Right lobe of liver (tissue), 4 donors: ENCODE measurements around the gene ATCAY.
"Not testable (repeated sequence)": the region's sequence is repeated elsewhere in the genome, so short reads cannot be mapped to it uniquely, and the experiment has no call there.

Experiments
- CTCF ChIP-seq, 4 donors: fragments of 200-600 bp in 3 of 4; fragments of 450-650 bp in 1 of 4; IDR thresholded peaks; one replicate each; pipeline versions ENCODE4 v1.5.1 to v1.8.0; 2016 to 2022; ENCODE audit warnings: antibody characterized with exemption in 4 of 4, mild to moderate bottlenecking in 2 of 4
- POLR2A ChIP-seq: fragments of 450-650 bp; IDR thresholded peaks from one replicate; pipeline ENCODE4 v1.6.1; 2017; ENCODE audit warnings: antibody characterized with exemption, mild to moderate bottlenecking
- donor health status: DM: no; HTN: no; CAD: no.
- donor health status: DM: no; HTN: no; CAD: no.
- donor health status: DM: no; HTN: yes; CAD: no.

GRCh38 chr19:3874695-3875094 lies 5.8 kb upstream of the ATCAY start:
- not testable (repeated sequence) for TF ChIP-seq CTCF (IDR thresholded peaks at IDR 0.05); POLR2A
